K562 treated with DMSO at 1 percent for 4 hours (cell line): ENCODE data around the gene VSTM2B. TPM values are rescaled to one million over a fixed set of nuclear protein-coding genes. Genes with fewer than 3 reads are reported as not detected.

ENCODE experiments used
- total RNA-seq: library from RNA; unstranded; fragments of 300-600 nt; gene quantifications from 2 replicates; pipeline ENCODE4 v1.2.3, GENCODE V29; 2022; ENCODE audit not compliant: insufficient read depth

The VSTM2B gene
- not detected in 2 replicates for total RNA-seq

DNA sequence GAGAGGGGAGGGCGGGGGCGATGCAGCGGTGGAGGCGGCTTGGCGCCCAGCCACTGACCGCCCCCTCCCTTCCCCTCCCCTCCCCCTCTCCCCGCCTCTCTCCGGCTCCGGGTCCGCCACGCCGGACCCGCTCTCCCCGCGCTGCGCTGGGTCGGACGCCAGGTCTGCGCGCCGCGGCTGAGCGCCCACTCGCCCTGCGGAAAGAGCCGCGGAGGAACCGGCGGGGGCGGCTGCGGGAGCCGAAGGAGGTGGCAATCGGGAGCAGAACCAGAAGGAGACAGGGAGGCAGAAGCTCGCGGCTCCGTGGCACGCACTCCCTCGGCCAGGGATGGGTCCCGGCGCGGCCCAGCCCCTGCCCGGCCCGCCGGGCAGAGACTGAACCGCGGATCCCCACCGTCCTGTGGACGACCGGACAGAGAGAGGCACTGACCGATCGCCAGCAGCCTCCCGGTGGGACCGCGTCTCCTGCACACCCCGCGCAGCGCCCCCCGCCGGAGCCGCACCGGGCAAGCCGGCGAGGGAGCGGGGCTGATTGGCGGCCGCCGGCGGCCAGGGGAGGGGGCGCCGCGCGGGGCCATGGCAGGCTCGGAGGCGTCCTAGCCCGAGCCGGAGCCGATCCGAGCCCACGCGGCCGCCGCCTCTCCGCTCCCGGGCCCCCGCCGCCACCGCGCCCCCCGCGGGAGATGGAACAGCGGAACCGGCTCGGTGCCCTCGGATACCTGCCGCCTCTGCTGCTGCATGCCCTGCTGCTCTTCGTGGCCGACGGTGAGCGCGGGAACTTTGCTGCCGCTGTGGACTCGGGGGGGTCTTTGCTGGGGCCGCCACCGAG is at the start of gene VSTM2B:
Gene VSTM2B (plus strand): TSS at position 94 of the 829 bp plus-strand sequence. CDS start 590 bp downstream, at position 684.

DNA sequence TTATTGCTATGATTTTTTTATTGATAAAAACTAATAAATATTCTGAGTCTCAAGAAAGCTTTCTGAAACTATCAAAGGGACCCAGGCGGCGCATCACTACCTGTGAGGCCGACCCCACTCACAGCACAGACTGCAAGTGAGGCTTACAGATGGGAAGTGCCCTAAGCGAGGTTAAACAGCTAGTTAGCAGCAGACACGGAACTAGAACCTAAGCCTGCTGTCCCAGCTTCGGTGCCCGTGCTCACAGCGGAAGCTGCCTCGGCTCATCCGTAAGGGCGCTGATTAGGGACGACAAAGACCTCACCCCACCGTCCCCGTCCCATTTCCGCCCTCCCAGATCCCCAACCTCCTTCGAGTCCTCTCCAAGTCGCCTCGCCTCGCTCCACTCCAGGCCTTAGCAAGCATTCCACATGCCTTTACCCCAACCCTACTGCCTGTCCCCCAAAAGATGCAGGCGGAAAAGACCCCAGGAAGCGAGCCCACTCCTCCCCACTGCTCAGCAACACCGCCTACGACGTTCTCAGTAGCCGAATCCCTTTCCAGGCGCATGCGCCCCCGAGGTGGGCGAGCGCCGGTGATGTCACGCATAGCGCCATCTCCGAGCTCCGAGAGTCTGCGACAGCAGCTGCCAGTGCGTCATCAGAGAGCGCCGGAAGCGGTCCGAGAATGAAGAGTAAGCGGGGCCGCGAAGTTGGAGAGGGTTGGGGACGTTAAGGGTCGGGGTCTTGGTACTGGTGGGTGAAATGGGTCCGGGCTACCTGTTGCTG is 80.0 kb downstream of the VSTM2B start, which contains the start of gene POP4:
Gene POP4 (plus strand): TSS at position 631 of the 767 bp plus-strand sequence. CDS start 36 bp downstream, at position 667.

Other genes starting within 250 kb of the VSTM2B start
- 55.7 and 70.4 TPM in 2 replicates for gene POP4, start 80.3 kb downstream of the VSTM2B start, total RNA-seq
- 37.0 and 44.7 TPM in 2 replicates for gene PLEKHF1, start 139.5 kb downstream of the VSTM2B start, total RNA-seq
- 10.5 and 13.0 TPM in 2 replicates for gene C19orf12, start 189.3 kb downstream of the VSTM2B start, total RNA-seq